AG04449 (cell line): ENCODE data around the gene RPL15.
A peak's percentile ranks its signal among the peaks of the same experiment; 100 is the strongest.

Source experiments
- CTCF ChIA-PET: fragments of 350-600 bp; formaldehyde crosslinking; extraction: SDS; loops from one replicate; lab custom pipeline; 2021; ENCODE audit warnings: antibody characterized with exemption; lab: Yijun Ruan, JAX
- POLR2A ChIA-PET: fragments of 400-600, 350-600 bp; formaldehyde crosslinking; extraction: SDS; loops from one replicate; lab custom pipeline; 2020; ENCODE audit warnings: antibody characterized with exemption, inconsistent platforms; lab: Yijun Ruan, JAX
- DNase-seq: peaks from one replicate; pipeline ENCODE4 v3.0.0-alpha.2; 2010; ENCODE audit warnings: low read depth, low spot score
- H3K4me3 ChIP-seq: 2 replicates; pipeline ENCODE4 v1.5.1; 2011; ENCODE audit warnings: low read depth, mild to moderate bottlenecking, control low read depth, low read length
- TF ChIP-seq, protein P1 (sequence below): IDR thresholded peaks from one replicate; pipeline ENCODE4 v1.5.1; 2011; ENCODE audit warnings: mild to moderate bottlenecking, moderate library complexity, low read length, control low read depth, inconsistent platforms; ENCODE audit not compliant: insufficient read depth; ENCODE audit errors: missing control alignments

The RPL15 gene

DNA sequence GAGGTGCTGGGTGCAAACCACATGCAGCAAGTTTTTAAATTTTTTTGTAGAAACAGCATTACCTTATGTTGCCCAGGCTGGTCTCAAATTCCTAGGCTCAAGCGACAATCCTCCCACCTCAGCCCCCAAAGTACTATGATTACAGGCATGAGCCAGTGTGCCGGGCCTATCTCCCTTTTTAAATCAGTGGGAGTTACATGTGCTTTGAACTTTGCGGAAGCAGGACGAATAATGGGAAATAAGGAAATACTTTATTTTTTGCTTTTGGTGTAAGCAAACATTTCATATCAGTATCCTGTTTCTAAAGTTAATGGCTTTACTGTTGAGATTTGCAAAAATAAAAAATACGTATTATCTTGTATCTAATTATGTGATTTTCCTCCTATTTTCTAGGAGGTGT, 37.2 kb downstream of the RPL15 start:
- H3K4me3 ChIP-seq = no peak overlapping the region
- CTCF ChIA-PET = no interaction called here
- no peak for DNase-seq
- TF ChIP-seq, protein P1, sequence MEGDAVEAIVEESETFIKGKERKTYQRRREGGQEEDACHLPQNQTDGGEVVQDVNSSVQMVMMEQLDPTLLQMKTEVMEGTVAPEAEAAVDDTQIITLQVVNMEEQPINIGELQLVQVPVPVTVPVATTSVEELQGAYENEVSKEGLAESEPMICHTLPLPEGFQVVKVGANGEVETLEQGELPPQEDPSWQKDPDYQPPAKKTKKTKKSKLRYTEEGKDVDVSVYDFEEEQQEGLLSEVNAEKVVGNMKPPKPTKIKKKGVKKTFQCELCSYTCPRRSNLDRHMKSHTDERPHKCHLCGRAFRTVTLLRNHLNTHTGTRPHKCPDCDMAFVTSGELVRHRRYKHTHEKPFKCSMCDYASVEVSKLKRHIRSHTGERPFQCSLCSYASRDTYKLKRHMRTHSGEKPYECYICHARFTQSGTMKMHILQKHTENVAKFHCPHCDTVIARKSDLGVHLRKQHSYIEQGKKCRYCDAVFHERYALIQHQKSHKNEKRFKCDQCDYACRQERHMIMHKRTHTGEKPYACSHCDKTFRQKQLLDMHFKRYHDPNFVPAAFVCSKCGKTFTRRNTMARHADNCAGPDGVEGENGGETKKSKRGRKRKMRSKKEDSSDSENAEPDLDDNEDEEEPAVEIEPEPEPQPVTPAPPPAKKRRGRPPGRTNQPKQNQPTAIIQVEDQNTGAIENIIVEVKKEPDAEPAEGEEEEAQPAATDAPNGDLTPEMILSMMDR = no peak
- POLR2A ChIA-PET = no interaction called here

GRCh38 chr3:23956701-23957100, 39.8 kb downstream of the RPL15 start:
- no peak overlapping the region for H3K4me3 ChIP-seq
- ChIA-PET POLR2A (no interaction called here), CTCF (interaction anchor here (1.0 to 1.3 kb wide), 3 partner anchors 10 to 14 kb away, joined by 3 read pairs; no protein-coding TSS in a partner anchor)
- DNase-seq = no peak
- TF ChIP-seq, protein P1 = no peak

- DNase-seq = peak; percentile 78
- TF ChIP-seq, protein P1 = no peak
- ChIA-PET POLR2A (no interaction called here), CTCF (no interaction called here)
- no peak overlapping the region for H3K4me3 ChIP-seq
Measured at GRCh38 chr3:23959135-23959900, 42.4 kb downstream of the RPL15 start.

GRCh38 chr3:23960649-23961048, 43.7 kb downstream of the RPL15 start:
- TF ChIP-seq, protein P1 = no peak
- POLR2A ChIA-PET = interaction anchor here (1.4 kb wide), 1 partner anchor 44 kb away, joined by 5 read pairs; the partner anchor contains the start of genes NKIRAS1 and RPL15
- no peak overlapping the region for H3K4me3 ChIP-seq
- DNase-seq = no peak
- CTCF ChIA-PET = interaction anchor here (1.1 kb wide), 1 partner anchor 72 kb away, joined by 3 read pairs; no protein-coding TSS in a partner anchor

DNA sequence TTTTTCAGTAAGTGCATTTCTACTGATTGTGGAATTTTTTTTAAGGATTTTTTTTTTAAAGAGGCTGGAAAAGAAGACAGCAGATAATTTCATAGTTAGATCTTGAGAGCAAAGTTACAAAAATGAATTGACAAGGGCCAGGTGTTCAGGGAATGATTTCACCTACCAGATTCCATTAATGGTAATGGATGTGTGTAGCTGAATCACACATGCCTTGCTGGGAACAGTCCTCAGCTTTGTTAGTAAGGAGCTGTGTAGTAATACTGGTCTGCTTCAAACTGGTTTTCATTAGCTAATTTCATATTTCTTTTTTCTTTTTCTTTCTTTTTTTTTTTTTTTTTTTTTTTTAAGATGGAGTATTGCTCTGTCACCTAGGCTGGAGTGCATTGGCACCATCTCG, 44.1 kb downstream of the RPL15 start:
- ChIA-PET CTCF (interaction anchor here (0.7 kb wide), 1 partner anchor 127 kb away, joined by 3 read pairs; no protein-coding TSS in a partner anchor), POLR2A (interaction anchor here (1.4 kb wide), 1 partner anchor 44 kb away, joined by 5 read pairs; the partner anchor contains the start of genes NKIRAS1 and RPL15)
- TF ChIP-seq, protein P1 = no peak
- H3K4me3 ChIP-seq = no peak overlapping the region
- DNase-seq = no peak

DNA sequence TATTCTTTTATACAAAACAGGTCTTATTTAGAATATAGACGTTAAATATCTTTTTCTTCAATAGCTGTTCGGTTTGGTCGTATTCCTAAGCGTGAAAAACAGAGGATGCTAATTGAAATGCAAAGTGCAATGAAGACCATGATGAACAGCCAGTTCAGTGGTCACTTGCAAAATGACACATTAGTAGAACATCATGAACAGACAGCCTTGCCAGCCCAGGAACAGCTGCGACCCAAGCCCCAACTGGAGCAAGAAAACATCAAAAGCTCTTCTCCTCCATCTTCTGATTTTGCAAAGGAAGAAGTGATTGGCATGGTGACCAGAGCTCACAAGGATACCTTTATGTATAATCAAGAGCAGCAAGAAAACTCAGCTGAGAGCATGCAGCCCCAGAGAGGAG, 45.0 kb downstream of the RPL15 start:
- TF ChIP-seq, protein P1 = no peak
- no peak overlapping the region for H3K4me3 ChIP-seq
- ChIA-PET POLR2A (interaction anchor here (1.4 kb wide), 1 partner anchor 45 kb away, joined by 5 read pairs; the partner anchor contains the start of genes NKIRAS1 and RPL15), CTCF (interaction anchor here (1.1 kb wide), 1 partner anchor 10 kb away, joined by 3 read pairs; no protein-coding TSS in a partner anchor)
- DNase-seq = no peak
